ES-I3 (cell line): ENCODE measurements around the gene F8.
"Not testable (repeated sequence)": the region's sequence is repeated elsewhere in the genome, so short reads cannot be mapped to it uniquely, and the experiment has no call there.

ENCODE experiments used
- H3K36me3 ChIP-seq: 2 replicates; pipeline ENCODE4 v1.6.1; 2013; ENCODE audit warnings: mild to moderate bottlenecking, low read length, control low read depth, moderate library complexity; ENCODE audit not compliant: insufficient read depth
- H3K4me1 ChIP-seq: 2 replicates; pipeline ENCODE4 v1.6.1; 2013; ENCODE audit warnings: mild to moderate bottlenecking, control low read depth, low read length; ENCODE audit not compliant: insufficient read depth
- H3K9ac ChIP-seq: 2 replicates; pipeline ENCODE4 v1.6.1; 2013; ENCODE audit warnings: low read depth, mild to moderate bottlenecking, low read length, moderate library complexity
- H3K9me3 ChIP-seq: 2 replicates; pipeline ENCODE4 v1.6.1; 2013; ENCODE audit warnings: mild to moderate bottlenecking, low read length, moderate library complexity; ENCODE audit not compliant: control insufficient read depth, insufficient read depth

Gene F8

GRCh38 chrX:154816326-154816898 is 206.1 kb downstream of the F8 start:
- H3K4me1 ChIP-seq: peaks cover 19% of the 10 kb centered on the region
- not testable (repeated sequence) for H3K9ac ChIP-seq, H3K9me3 ChIP-seq, H3K36me3 ChIP-seq

DNA sequence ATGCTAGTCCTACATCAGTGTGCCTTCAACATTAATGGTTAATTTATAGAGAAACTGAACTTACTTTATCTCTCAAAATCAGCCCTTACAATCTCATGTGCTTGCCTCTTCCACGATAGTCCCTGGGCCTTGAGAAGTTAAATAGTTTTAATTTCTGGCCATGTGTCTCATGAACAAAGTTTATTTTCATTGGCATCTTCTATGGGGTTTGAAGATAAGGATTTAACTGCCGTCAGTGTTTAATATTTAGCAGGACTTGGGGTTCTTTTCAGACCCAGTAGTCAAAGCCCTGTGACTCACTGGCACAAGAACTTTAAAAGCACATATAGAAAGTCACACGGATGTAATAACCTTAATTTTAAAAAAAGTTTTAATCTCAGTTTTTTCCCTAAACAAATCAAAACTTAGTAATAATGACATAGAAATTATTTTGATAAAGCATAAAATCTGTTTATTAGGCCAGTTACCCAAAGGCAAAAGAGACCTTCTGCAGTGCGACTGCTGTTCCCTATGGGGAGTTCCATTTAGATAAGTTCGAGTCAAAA is 207.2 kb downstream of the F8 start:
- no peaks in the 10 kb centered on the region for H3K36me3 ChIP-seq
- H3K9ac ChIP-seq: no peak overlapping the region
- peaks cover 10% of the 10 kb centered on the region for H3K4me1 ChIP-seq
- H3K9me3 ChIP-seq: peaks cover 3% of the 10 kb centered on the region

GRCh38 chrX:154813801-154814200 is 208.7 kb downstream of the F8 start:
- Histone ChIP-seq H3K9ac (no peak overlapping the region), H3K4me1 (peaks cover 6% of the 10 kb centered on the region), H3K9me3 (peaks cover 3% of the 10 kb centered on the region), H3K36me3 (no peaks in the 10 kb centered on the region)

DNA sequence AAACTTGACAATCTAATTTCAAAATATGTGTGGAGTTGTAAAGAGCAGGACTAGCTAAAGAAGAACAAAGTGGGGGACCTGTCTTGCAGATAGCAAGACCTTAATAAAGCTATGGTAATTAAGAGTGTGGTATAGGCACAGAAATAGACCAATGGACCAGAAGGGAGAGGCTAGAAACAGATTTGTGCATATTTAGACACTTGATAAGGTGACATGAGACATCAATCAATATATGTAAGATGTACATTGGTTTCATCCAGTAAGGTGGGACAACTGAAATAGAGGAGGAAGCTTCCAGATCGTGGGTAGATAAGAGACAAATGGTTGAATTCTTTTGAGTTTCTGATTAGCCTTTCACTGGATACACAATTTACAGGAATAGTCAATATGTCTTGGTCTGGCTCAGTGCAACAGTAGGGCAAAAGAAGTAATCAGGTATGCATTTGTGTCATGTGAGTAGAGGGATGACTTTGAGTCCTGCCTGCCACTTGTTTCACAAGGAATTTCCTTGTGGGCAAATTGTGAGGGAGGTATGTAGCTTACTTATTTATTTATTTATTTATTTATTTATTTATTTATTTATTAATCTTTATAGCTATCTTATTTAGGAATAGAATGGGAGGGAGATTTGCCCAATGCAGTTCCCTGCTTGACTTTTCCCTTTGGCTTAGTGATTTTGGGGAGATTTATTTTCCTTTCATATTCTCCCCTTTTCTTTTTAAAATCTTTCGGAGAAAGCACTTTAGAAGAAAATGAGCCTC is 210.0 kb downstream of the F8 start:
- Histone ChIP-seq H3K9ac (no peak overlapping the region), H3K9me3 (no peaks in the 10 kb centered on the region; the same call in 1 of the 2 replicates), H3K4me1 (peaks cover 6% of the 10 kb centered on the region), H3K36me3 (no peaks in the 10 kb centered on the region)

GRCh38 chrX:154809939-154810665 is 212.4 kb downstream of the F8 start:
- Histone ChIP-seq H3K9ac (no peak overlapping the region), H3K4me1 (peaks cover 9% of the 10 kb centered on the region), H3K9me3 (peaks cover 4% of the 10 kb centered on the region; the same call in 1 of the 2 replicates), H3K36me3 (no peaks in the 10 kb centered on the region)

GRCh38 chrX:154806837-154807501 is 215.6 kb downstream of the F8 start:
- Histone ChIP-seq H3K4me1 (peaks cover 2% of the 10 kb centered on the region), H3K9me3 (peaks cover 4% of the 10 kb centered on the region; the same call in 1 of the 2 replicates), H3K36me3 (no peaks in the 10 kb centered on the region), H3K9ac (no peak overlapping the region)

GRCh38 chrX:154805696-154806091 is 216.8 kb downstream of the F8 start:
- H3K4me1 ChIP-seq: peaks cover 3% of the 10 kb centered on the region
- peak overlapping the region; percentile 66 for H3K9ac ChIP-seq
- H3K36me3 ChIP-seq: no peaks in the 10 kb centered on the region
- H3K9me3 ChIP-seq: peaks cover 4% of the 10 kb centered on the region; the same call in 1 of the 2 replicates

- Histone ChIP-seq H3K4me1 (peaks cover 9% of the 10 kb centered on the region), H3K36me3 (no peaks in the 10 kb centered on the region), H3K9me3 (peaks cover 4% of the 10 kb centered on the region; the same call in 1 of the 2 replicates), H3K9ac (peak within 1 kb of the TSS; percentile 66)
Measured at GRCh38 chrX:154804957-154805695, 217.4 kb downstream of the F8 start, which contains the start of gene MPP1. TSS of gene MPP1 (minus strand) at chrX:154805485. CDS start at chrX:154805373, 112 bp downstream.

GRCh38 chrX:154804261-154804956 is 218.1 kb downstream of the F8 start:
- H3K9ac ChIP-seq: peak overlapping the region; percentile 66
- H3K36me3 ChIP-seq: no peaks in the 10 kb centered on the region
- peaks cover 4% of the 10 kb centered on the region; the same call in 1 of the 2 replicates for H3K9me3 ChIP-seq
- peaks cover 14% of the 10 kb centered on the region for H3K4me1 ChIP-seq

- Histone ChIP-seq H3K9me3 (peaks cover 4% of the 10 kb centered on the region; the same call in 1 of the 2 replicates), H3K9ac (no peak overlapping the region), H3K36me3 (no peaks in the 10 kb centered on the region), H3K4me1 (peaks cover 20% of the 10 kb centered on the region)
Measured at GRCh38 chrX:154802947-154803346, 219.6 kb downstream of the F8 start.

DNA sequence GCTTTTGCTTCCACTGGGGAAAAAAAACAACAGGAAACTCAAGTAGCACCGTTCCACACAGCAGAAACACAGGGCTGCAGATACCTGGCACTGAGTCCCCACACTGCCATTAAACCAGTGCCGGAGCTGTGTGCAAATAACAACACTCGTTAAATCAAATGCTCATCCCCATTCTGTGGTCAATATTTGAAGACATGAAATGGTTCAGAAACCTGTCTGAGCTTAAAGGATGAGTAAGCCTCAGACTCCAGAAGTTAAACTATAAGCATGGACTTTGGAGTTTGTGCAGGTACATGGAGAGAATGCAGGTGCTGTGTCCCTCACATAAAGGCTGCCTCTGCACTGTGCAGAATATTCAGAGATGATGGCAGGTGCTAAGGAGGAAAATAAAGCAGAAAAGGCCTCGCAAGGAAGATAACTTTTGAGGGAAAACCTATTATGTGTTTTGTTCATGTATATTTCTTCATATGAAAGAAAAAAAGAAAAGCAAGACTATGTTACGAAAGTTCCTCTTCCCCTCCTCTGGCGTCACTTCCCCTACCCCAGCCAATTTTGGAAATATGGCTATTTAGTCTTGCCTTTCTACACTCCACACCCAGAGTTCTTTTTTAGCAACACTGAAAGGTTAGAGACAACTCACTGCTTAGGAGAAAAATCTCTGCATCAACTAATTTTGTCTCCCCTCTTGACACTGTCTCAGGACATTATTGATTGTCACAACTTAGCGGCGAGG is 221.9 kb downstream of the F8 start:
- Histone ChIP-seq H3K4me1 (peaks cover 33% of the 10 kb centered on the region), H3K36me3 (no peaks in the 10 kb centered on the region), H3K9ac (no peak overlapping the region), H3K9me3 (no peaks in the 10 kb centered on the region)

GRCh38 chrX:154799556-154800348 is 222.8 kb downstream of the F8 start:
- Histone ChIP-seq H3K9me3 (no peaks in the 10 kb centered on the region), H3K4me1 (peaks cover 33% of the 10 kb centered on the region), H3K36me3 (no peaks in the 10 kb centered on the region), H3K9ac (no peak overlapping the region)
